ENCODE measurements around the gene PDE8A. TPM values are rescaled to one million over a fixed set of nuclear protein-coding genes. Genes with fewer than 3 reads are reported as not detected.
"Not testable (repeated sequence)": the region's sequence is repeated elsewhere in the genome, so short reads cannot be mapped to it uniquely, and the experiment has no call there.

PDE8A gene
- total RNA-seq, 1 experiment from 2014 or later = 44.6 TPM

GRCh38 chr15:85155360-85155759 is 173.7 kb downstream of the PDE8A start:
- DNase-seq (ENCODE audit: extremely low read depth, low read depth) = no peak

GRCh38 chr15:85155857-85156256 is 174.2 kb downstream of the PDE8A start:
- DNase-seq (ENCODE audit: extremely low read depth, low read depth) = no peak

GRCh38 chr15:85157344-85157743 is 175.7 kb downstream of the PDE8A start:
- DNase-seq (ENCODE audit: extremely low read depth, low read depth) = no peak

GRCh38 chr15:85162237-85162636 is 180.6 kb downstream of the PDE8A start:
- DNase-seq (ENCODE audit: extremely low read depth, low read depth) = no peak

- no peak for DNase-seq (ENCODE audit: extremely low read depth, low read depth)
Measured at GRCh38 chr15:85164841-85165466, 183.3 kb downstream of the PDE8A start.

GRCh38 chr15:85167568-85167967 is 185.9 kb downstream of the PDE8A start:
- DNase-seq (ENCODE audit: extremely low read depth, low read depth) = no peak

- no peak for DNase-seq (ENCODE audit: extremely low read depth, low read depth)
Measured at GRCh38 chr15:85168642-85169173, 187.1 kb downstream of the PDE8A start.

- no peak for DNase-seq (ENCODE audit: extremely low read depth, low read depth)
Measured at GRCh38 chr15:85171736-85172135, 190.1 kb downstream of the PDE8A start.

GRCh38 chr15:85172846-85173490 is 191.3 kb downstream of the PDE8A start:
- no peak for DNase-seq (ENCODE audit: extremely low read depth, low read depth)

- not testable (repeated sequence) for DNase-seq (ENCODE audit: extremely low read depth, low read depth)
Measured at GRCh38 chr15:85173630-85174029, 192.0 kb downstream of the PDE8A start.

- no peak for DNase-seq (ENCODE audit: extremely low read depth, low read depth)
Measured at GRCh38 chr15:85174521-85174920, 192.9 kb downstream of the PDE8A start.

- DNase-seq (ENCODE audit: extremely low read depth, low read depth) = not testable (repeated sequence)
Measured at GRCh38 chr15:85177042-85177515, 195.4 kb downstream of the PDE8A start.

GRCh38 chr15:85178308-85178707 is 196.7 kb downstream of the PDE8A start:
- DNase-seq (ENCODE audit: extremely low read depth, low read depth) = no peak

- DNase-seq (ENCODE audit: extremely low read depth, low read depth) = no peak
Measured at GRCh38 chr15:85179700-85180099, 198.0 kb downstream of the PDE8A start.

GRCh38 chr15:85185350-85185749 is 203.7 kb downstream of the PDE8A start:
- not testable (repeated sequence) for DNase-seq (ENCODE audit: extremely low read depth, low read depth)

- DNase-seq (ENCODE audit: extremely low read depth, low read depth) = not testable (repeated sequence)
Measured at GRCh38 chr15:85188171-85188577, 206.5 kb downstream of the PDE8A start.

Small RNA genes within 50 kb of the gene (small RNA-seq; reads per million reads assigned to genes)
- gene AC044860.2 (0 reads per million in 2 experiments), gene RNU6-339P (0 reads per million in 2 experiments), gene RNU6-796P (0 reads per million in 2 experiments)

Other genes starting within 250 kb of the PDE8A start
- 8.1 and 8.4 TPM in 2 replicates for gene ZNF592, start 233.3 kb upstream of the PDE8A start, total RNA-seq (2014; rRNA removed; shearing (Covaris generic))
- 0.05 and 0.06 TPM in 2 replicates for gene ALPK3, start 164.5 kb upstream of the PDE8A start, total RNA-seq (2014; rRNA removed; shearing (Covaris generic))
- not detected in 2 replicates for gene SLC28A1, start 97.2 kb upstream of the PDE8A start, total RNA-seq (2014; rRNA removed; shearing (Covaris generic))

Data from NCI-H460 (cell line).